GM12872 (cell line): ENCODE measurements around the gene BTBD2.
A peak's percentile ranks its signal among the peaks of the same experiment; 100 is the strongest.

Experiments used
- TF ChIP-seq, protein P1 (sequence below): IDR thresholded peaks from 3 replicates; pipeline ENCODE4 v1.5.1; 2011; ENCODE audit warnings: low read depth, mild to moderate bottlenecking, low read length, moderate library complexity; ENCODE audit not compliant: insufficient read depth

Gene BTBD2

DNA sequence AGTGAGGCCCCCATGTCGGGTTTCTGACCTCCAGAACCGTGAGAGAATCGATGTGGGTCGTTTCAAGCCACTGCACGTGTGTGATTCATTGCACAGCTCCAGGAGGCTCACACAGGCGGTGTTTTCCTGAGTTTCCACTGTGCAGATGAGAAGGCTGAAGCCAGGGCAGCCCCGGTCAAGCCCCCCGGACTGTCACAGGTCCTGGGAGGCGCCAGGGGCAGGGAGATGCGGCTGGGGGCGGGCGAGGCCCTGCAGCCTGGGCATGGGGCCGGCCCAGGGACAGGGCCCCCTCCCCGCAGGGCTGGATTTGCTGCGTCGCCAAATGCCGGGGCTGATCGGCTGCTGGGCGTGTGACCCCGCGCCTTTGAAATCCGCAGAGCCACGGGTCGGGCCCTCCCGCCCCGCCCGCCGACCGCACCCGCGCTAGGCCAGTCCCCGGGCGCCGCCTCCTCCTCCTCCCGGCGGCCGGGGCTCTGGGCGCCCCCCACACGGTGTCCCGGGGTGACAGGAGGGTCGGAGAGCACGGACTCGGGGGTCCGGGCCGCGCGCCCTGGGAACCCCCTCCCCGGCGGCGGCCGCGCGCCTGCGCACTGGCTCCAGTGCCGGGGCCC lies 45.5 kb upstream of the BTBD2 start:
- TF ChIP-seq, protein P1, sequence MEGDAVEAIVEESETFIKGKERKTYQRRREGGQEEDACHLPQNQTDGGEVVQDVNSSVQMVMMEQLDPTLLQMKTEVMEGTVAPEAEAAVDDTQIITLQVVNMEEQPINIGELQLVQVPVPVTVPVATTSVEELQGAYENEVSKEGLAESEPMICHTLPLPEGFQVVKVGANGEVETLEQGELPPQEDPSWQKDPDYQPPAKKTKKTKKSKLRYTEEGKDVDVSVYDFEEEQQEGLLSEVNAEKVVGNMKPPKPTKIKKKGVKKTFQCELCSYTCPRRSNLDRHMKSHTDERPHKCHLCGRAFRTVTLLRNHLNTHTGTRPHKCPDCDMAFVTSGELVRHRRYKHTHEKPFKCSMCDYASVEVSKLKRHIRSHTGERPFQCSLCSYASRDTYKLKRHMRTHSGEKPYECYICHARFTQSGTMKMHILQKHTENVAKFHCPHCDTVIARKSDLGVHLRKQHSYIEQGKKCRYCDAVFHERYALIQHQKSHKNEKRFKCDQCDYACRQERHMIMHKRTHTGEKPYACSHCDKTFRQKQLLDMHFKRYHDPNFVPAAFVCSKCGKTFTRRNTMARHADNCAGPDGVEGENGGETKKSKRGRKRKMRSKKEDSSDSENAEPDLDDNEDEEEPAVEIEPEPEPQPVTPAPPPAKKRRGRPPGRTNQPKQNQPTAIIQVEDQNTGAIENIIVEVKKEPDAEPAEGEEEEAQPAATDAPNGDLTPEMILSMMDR: no peak

DNA sequence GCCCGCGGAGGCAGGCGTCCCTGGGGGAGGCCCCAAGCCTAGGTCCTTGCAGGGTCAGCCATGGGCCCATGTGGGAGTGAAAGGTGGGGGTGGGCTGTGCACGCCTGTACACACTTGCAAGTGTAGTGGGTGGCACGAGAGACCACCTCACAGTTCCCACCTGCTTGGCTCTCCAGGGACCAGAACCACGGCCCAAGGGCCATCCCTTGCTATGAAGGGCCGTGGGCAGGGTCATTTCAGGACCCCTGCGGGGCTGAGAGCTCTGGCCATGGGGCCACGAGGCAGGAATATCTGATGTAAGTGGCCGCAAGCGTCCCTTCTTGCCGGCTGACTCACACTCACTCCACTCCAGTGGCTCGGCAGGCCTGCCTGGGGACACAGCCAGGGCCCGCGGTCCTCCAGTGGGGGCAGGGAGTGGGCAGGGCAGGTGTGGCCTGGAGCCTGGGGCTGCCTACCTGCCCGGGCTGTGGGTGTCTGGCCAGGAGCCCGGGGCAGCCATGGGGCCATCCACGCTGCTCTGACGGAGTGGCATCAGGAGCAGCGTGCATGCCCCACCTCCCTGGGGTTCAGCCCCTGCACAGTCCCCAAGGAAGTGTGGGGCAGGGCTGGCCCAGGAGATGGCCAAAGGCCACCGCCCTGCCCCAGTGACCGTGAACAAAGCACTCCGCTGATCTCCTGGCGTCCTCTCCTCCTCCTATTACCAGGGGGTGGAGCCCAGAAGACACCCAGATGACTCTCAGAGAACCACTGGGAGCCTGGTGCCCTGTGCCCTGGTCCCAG lies 44.1 kb upstream of the BTBD2 start:
- TF ChIP-seq, protein P1: no peak

DNA sequence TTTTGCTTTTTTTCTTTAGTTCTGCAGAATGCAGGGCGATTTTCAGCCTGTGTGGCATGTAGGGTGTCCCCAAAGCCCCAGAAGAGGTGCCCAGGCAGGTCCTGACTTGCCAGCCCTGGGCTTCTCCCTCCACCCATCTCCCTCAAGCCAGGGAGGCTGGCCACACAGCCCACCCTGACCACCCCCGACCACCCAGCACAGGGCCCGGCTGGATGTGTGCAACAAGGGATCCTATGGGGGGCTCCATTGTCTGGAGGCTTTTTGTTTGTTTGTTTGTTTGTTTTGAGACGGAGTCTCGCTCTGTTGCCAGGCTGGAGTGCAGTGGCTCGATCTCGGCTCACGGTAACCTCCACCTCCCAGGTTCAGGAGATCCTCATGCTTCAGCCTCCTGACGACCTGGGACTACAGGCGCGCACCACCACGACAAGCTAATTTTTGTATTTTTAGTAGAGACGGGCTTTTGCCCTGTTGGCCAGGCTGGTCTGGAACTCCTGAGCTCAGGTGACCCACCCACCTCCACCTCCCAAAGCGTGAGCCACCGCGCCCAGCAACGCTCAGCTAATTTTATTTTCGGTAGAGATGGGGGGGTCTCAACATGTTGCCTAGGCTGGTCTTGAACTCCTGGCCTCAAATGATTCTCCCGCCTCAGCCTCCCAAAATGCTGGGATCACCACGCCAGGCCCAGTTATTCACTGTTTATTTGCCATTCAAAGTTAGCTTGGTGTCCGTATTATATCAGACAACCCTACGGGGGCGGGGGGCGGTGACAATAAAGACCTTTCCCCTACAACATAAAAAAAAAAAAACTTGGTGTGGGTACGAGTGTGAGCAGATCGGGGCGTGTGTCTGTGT lies 43.3 kb upstream of the BTBD2 start:
- TF ChIP-seq, protein P1: no peak

DNA sequence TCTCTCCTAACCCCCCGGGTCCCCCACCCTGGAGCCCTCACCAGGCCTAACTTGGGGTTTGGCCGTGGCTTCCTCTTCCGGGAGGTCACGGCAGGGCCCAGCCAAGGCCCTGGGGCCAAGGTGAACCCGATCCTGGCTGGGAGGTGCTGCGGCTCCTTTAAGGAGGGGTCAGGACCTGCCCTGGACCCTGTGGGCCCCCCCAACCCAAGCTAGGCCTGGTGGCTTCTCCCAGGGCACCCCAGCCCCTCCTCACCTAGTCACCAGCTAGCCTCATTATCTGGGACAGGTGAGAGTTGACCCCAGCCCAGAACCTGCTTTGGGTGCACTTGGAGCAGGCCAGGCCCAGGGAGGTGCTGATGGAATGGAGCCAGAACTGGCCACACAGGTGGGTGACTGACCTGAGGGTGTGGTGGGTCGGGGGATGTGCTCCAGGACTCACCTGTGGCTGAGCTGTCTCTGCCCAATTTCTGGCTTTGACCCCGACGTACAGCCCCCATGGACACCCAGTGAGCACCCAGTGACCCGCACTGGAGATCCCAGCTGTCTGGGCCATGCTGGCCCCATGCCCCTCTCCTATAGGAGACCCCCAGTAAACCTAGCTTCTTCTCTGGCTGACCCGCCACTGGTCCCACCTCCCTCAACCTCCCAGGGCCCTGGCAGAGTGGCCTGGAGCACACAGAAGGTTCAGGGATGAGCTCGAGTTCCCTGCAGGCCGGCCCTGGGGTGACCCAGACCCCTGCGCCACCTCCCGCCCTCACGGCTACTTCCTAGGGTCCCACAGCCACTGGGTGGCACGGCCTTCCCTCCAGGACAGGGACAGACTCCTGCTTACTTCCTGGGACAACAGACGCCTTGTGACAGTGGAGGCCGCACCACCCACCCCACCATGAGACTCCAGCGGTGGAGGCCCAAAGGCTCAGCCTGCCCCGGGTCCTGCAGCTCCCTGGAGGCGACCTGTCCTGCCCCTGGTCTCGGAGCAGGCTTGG lies 42.3 kb upstream of the BTBD2 start:
- TF ChIP-seq, protein P1: no peak

DNA sequence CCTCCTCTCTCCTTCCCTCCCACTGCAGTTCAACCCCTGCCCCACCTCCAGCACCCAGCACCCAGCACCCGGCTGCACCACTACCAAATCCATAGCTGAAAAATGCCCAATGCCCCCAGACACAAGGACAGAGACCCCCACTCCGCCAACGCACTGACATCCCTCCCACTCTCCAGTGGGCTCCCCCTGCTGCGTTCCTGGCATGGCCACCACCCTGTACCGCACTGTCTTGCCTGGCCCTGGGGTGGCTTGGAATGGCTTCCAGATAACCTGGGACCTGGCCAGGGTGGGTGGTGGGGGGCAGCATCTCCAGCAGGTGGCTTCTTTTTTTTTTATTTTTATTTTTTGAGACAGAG lies 41.3 kb upstream of the BTBD2 start:
- TF ChIP-seq, protein P1: no peak

DNA sequence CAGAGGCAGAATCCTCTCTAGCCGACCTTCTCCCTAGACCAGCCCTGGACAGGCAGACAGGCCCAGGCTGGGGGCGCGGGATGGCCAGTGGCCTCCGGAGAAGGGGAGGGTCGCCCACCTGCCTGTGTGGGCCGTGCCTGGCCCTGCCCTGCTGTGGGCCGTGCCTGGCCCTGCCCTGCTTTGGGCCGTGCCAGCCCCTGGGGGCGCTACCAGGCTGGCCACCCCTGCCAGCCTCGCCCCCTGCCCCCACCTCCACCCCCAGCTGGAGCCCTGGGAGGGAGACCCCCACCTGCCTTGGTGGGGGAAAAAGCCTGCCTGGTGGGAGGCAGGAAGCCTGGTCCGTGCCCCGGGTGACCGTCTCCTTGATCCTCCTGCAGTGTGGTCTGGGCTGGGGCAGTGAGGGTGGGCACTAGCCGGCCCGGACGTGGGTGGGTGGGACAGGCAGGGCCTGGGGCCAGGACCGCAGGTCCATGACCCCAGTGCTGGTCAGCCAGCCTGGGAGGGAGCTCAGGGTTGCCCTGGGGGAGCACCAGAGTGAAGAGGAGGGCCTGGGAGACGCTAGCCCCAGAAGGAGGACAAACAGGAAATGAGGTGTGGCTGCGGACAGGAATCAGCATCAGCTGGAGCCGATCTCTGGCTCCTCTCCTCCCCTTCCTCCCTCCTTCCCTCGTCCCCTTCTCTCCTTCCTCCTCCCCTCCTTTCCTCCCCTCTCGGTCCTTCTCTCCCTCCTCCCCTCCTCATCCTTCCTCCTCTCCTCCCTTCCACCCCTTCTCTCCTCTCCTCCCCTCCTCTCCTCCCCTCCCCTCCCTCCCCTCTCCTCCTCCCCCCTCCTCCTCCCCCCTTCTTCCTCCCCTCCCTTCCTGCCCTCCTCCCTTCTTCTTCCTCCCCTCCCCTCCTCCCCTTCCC lies 40.7 kb upstream of the BTBD2 start:
- TF ChIP-seq, protein P1: peak; percentile 25; the same call in 1 of the 3 replicates
